GM18517 (cell line): Measurements from ENCODE around the gene RETNLB.

Experiments used
- ATAC-seq: cut with Tn5 transposase; IDR thresholded peaks from one replicate; pipeline ENCODE4 v1.9.1; 2021; ENCODE audit warnings: mild to moderate bottlenecking, moderate library complexity; ENCODE audit not compliant: unreplicated experiment

RETNLB gene, protein sequence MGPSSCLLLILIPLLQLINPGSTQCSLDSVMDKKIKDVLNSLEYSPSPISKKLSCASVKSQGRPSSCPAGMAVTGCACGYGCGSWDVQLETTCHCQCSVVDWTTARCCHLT

DNA sequence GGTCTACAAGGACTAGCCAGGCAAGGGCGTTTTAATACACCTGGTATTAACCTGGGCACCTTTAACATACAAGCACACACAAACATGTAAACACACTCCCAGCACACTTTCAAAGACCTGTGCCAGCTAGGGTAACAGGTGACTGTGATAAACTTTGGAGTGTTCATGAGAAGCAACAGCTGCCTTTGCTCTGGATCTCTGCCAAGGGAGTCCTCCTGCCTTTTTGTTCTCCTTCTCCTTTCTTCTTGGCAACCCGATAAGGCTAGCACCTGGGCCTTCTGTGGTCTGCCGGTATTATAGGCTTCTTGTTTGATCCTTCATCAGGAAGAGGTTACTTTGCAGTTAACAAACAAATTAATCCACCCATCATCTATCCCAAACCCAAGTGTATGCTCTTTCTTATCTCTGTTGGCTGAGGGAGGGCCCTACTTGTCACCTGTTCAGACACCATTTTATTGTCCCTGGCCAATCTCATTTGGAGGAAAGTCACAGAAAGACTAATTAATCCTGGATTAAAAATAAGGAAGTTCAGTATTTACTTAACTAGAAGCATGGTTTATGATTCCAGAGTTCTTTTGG lies at the start of gene RETNLB:
Gene RETNLB (minus strand): TSS at position 7 of the 579 bp plus-strand sequence. CDS start 225 bp downstream, outside the sequence.
- no peak for ATAC-seq

DNA sequence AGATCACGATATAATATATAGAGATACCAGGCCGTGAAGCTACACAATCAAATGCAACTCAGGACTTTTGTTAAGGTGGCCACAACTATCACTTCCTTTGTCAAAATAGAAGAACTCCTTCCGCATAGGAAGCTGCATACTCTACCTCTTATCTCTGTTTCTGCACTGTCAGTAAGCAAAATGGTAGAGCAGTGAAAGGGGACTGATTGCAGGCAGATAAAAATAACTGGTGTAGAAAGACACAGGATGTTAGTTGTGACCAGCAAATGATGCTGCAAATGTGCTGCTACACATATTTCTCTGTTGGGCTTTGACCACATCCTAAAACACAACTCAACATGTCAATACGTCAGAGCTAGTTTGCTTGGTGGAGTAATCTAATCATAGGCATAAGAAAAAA lies 49.1 kb upstream of the RETNLB start:
- ATAC-seq = no peak

DNA sequence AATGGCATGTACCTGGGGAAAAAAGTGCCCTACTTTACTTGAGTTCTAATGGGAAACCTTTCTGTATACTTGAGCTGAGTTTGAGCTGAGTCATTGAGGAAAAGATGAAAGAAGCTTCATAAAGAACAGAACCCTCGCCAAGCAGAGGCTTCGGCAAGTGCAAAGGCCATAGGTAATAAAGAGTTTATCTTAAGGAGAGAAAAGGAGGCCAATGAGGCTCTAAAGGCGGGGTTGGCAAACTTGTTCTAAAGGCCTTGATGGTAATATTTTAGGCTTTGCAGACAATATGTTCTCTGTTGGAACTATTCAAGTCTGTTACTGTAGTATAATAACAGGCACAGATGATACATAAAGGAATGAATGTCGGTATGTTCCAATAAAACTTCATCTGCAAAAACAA lies 47.8 kb upstream of the RETNLB start:
- no peak for ATAC-seq

DNA sequence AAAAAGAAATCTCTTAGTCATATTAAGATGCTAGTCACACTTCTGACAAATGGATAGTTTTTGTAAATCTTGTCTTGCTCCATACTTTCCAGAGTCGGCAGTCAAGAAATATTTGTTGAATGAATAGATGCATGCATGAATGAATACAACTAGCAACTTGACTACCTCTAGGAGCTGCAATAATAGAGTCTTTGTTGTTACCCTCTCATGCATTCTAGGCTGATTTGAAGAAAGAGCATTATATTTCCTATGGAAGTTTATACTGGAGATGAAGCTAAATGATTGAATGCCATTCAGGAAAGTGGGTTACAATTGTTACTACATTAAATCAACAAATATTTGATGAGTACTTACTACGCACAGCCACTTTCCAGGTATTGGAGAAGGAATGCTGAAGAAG lies 47.2 kb upstream of the RETNLB start:
- ATAC-seq = no peak

DNA sequence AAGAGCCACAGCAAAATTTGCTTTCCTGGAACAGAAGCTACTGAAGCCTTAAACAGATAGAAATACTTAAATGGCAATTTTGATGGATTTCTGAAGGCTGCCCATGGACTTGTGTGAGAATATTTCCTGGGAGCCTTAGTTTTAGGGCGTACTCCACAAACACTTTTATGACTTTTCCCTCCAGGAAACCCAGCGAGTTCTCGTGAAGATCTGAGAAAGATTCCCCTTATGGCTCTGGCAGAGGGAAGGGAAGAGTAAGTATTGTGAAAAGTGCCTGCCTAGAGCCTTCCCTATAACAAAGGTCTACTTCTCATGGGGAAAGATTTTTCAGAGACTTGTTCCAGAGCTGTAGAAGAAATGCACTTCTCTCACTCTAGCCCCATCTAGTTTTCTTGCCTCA lies 34.3 kb upstream of the RETNLB start:
- ATAC-seq = no peak

DNA sequence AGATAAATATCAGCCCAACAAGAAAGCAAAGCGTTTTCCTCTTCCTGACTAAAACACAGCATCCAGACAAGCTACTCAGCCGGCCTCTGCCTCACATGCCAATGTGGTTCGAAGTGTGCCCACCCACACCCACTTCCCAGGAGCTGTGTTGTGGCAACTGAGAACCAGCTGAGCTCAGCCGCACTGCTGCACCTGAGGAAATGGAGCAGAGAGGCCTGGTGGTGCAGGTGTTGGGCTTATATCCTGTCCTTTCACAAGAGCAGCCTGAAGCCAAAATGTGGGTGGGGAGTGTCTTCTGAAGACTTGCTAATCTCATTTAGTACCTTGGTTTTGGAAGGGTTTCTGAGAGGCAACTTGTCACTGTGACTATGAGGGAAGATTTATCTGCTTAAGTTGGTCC lies 23.0 kb upstream of the RETNLB start:
- ATAC-seq = no peak

DNA sequence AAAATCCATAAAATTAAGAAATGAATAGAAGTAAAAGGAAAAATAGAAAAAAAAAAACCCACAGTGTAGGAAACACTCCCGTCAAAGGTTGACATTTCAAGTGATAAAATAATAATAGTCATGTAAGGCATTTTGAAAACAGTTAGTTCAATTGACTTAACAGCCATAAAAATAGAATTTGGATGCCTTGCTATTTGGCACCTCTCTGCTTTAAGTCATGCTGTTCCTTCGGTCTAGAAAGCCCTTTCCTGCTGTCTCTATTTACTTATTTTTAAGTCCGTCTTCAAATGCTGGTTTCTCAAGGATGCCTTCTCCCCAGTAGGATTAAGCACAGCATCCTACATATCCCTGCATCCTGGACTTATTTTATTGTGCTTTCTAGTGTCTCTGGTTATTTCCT lies 22.3 kb upstream of the RETNLB start:
- no peak for ATAC-seq

DNA sequence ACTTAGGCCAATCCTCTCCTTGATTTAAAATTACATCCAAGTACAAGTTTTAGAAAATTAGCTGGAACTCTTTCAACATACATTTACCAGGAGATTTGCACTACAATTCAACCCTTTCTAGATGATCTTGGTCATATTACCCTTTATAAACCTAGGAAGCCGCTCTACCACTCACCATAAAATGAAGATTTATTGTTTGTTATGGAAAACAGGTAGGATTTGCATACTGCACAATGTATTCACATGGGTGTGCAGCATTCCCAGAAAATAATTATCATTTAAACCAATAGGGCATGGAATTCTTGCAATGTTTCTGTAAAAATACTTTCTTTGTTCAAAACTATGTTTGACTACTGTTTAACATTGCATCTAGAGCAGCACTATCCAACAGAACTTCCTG lies 18.4 kb upstream of the RETNLB start:
- ATAC-seq = no peak

DNA sequence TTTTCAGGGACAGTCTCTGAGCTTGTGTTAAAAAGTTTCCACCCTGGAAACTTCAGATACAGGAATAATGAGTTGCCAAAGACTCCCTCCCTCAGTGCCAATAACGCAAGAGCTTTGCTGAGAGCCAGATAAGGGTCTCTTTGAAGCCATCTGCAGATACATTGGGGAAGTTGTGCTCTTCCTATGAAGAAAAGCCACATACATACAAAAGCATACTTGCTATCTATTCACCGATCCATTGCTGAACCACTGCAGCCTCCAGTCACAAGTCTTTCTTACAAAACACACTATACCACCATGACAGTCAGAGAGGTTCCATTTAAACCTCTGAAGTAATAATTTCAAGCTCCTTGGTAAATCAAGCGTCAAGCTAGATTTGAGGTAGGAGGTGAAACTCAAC lies 10.0 kb upstream of the RETNLB start:
- ATAC-seq = no peak

DNA sequence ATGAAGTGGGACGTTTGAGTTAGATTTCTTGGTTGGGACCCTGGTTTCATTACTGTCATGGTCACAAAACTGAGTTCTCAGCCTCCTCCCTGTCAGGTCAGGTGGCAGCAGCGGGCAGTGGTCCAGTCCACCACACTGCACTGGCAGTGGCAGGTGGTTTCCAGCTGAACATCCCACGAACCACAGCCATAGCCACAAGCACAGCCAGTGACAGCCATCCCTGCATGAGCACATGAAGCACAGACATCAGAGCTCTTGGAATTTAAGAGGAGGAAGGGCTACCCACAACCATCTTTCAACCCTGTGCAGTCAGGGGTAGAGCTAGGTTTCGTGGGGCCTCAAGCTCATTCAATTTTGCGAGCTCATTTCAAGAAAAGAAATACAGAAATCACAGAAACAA lies 1.5 kb downstream of the RETNLB start:
- ATAC-seq = no peak

DNA sequence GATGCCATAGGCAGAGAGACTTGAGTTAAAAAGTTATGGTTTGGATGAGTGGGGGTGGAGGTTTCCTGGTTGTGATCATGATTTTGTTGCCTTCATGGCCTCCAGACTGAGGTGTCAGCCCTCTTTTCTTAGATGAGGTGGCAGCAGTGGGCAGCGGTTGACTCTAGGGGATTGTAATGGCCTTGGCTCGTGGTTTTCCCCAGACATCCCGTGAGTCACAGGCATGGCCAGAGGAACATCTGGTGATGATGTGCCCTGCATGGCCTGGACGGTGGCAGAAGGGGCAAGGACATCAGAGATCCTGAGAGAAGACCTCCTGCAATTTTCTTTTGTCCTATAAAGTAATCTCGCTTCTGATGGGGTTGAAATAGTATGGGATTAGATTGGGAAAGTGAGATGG lies 12.4 kb downstream of the RETNLB start:
- no peak for ATAC-seq

DNA sequence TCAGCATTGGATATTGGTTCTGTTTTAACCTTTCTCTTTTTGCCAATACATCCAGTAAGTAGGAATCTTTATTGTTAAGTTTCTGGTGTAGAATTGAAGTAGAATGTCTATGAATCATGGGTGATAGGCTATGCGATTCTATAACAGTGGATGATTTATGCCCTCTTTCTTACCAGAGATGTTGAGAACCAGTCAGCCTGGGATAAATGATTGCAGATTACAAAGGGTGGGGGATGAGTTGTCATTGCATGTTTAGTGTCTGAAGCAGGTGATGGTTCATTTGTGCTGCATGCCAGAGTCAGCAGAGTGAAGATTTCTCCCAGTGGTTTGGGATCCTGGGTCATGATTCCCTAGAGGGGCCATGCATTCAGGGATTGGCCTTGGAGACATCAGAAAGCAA lies 14.3 kb downstream of the RETNLB start:
- no peak for ATAC-seq

DNA sequence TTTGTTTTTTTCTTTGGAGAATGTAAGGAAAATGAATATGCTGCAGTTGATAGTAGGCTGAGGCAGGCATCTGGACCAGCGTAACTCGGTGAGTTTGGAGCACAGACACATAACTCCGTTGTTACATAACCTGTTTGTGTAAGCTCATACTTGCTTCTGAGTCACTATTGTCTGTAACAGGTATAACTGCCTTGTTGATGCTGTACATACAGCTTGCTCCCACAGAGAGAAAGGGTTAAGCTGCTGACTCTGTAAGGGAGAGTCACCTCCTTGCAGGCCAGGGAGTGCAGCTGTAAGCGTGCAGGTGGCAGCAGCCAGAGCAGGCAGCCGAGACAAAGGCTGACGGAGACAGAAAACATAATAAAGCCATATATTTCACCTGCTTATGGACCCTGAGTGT lies 20.4 kb downstream of the RETNLB start:
- no peak for ATAC-seq

DNA sequence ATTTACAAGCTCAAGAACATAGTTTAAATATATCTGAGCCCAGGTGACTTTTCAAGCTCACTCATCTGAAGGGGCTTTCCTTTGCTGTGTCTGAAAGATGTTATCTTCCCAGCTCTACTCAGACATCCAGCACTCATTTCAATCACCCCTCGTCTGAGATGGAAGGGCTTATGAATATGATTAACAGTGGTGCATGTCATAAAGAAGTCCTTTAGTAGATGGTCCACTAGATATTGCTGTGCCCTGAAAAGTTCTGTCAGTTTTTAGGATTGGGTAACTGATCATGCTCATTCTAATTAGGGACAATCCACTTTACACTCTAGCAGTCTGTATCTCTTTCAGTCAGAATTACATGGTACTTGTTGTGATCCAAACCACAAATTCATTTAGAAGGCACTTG lies 28.3 kb downstream of the RETNLB start:
- no peak for ATAC-seq

DNA sequence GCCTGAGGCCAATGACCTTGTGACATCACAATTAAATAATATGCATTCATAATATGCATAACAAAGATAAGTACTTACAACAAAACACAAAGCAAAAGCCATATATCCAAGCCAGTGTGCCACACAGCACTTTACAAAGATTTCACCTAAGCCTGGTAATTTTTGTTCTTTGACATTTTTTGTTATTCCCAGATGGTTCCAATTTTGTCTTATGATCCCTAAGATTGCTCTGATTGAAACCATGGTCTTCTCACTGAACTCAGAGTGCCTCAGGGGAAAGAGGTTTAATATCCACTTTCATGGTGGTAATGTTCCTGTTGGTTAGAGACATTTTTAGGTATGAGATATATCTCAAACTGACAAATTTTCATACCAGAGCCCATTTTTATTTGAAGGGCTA lies 29.1 kb downstream of the RETNLB start:
- no peak for ATAC-seq

DNA sequence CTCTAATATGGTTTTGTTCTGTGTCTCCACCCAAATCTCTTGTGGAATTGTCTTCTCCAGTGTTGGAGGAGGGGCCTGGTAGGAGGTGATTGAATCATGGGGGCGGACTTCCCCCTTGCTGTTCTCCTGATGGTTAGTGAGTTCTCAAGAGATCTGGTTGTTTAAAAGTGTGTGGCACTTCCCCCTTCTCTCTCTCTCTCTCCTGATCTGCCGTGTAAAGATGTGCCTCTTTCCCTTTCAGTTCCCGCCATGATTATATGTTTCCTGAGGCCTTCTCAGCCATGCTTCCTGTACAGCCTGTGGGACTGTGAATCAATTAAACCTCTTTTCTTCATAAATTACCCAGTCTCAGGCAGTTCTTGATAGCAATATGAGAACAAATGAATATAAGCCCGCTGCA lies 33.1 kb downstream of the RETNLB start:
- ATAC-seq = no peak

DNA sequence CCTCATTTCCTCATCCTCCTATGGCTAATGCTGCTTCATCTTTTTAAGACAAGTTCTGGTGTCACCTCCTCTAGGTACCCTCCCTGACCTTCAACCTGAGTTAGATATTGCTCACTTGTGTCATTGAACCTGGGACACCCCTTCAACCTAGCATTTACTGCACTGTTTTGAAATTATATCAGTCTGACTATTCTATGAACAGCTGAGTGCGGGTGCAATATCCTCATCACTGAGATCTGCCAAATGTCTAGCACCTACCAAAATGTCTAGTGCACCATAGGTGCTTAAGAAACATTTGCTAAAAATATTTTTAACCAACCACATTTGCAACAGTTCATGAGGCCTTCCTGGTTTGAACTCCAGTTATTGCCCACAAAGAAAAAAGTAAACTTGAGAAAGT lies 34.5 kb downstream of the RETNLB start:
- no peak for ATAC-seq

DNA sequence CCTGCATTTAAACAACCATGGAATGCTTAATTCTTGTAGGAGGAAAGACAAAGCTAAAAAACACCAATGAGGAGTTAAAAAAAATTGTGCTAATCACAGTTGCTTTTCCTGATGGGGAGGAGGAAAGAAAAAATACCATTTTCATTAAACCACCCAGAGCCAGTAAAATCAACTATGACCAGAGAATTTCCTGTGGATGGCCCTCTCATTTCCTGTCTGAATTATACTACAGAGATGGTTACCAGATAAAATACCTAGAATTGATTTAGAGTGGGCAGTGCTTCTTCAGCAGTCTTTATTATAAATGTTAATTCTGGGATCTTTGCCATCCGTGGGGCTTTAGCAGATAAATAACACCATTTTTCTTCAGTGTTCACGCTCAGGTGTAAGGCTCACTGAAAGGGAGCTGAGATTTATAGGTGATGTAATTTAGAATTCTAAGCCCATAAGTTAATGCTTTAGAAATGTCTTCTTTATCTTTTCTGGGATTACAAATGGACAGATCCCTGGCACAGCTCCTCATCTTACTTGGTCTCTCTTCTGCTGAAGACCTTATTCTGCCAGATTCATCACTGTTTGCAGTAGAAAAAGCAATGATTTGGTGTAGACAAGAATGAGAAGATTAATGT lies 37.9 kb downstream of the RETNLB start:
- no peak for ATAC-seq

DNA sequence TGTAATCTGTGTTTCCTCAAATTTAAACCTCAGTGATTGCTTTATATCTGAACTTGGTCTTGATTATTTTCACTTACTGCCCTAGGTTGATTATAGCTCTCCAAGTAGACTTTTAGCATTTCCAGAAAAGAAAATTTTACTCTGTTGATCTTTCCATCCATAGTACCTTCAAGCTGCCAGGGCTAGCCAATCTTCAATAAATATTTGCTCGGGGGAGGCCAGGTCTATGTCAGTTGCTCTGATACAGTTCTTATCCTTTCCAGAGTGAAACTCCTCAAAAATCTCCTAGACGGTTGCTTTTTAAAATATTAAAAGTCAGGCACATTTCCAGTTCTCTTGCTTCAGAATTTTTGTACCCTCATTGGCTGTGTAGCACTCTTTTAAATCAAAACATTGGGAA lies 38.8 kb downstream of the RETNLB start:
- ATAC-seq = no peak

DNA sequence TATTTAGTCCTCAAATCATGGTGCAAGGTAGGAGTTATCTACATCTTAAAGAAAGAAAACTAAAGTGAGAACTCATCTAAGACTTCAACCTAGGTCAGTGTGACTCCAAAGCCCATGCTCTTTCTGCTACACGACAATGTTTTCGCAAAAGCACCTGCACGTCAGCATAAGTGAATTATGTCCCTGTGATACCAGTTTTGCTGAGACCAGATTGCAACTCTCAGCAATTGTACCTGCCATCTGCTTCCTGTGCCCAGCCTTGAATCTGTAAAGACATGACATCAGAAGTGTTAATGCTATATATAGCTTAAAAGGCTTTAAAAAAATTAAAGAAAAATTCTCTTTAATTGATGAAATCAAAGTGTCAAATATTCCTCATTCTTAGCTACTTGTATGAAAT lies 43.4 kb downstream of the RETNLB start:
- ATAC-seq = no peak

DNA sequence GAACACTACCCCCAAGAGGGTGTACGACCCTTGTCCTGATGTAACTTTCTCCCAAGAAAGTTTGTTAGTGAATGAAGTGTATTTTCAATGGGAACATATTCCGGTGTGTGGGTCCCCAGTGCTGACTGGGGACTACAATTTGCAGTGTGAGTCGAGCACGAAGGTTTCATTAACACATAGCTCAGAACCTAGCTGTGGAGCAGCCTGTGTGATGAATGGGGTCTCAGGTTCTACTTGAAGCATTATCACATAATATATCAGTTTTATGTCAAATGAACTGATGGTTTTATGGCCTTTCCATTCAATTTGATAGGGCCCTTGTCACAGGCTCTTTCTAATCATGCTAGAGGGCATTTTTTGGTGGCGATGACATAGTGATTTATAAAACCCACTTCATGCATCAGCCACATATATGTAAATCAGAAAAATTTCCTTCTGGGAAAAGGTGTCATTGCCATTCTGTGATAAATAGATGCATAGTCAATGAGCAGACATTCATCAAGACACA lies 44.1 kb downstream of the RETNLB start:
- ATAC-seq = no peak
